ENCODE results near the gene GPX4.

Gene GPX4, protein sequence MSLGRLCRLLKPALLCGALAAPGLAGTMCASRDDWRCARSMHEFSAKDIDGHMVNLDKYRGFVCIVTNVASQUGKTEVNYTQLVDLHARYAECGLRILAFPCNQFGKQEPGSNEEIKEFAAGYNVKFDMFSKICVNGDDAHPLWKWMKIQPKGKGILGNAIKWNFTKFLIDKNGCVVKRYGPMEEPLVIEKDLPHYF

DNA sequence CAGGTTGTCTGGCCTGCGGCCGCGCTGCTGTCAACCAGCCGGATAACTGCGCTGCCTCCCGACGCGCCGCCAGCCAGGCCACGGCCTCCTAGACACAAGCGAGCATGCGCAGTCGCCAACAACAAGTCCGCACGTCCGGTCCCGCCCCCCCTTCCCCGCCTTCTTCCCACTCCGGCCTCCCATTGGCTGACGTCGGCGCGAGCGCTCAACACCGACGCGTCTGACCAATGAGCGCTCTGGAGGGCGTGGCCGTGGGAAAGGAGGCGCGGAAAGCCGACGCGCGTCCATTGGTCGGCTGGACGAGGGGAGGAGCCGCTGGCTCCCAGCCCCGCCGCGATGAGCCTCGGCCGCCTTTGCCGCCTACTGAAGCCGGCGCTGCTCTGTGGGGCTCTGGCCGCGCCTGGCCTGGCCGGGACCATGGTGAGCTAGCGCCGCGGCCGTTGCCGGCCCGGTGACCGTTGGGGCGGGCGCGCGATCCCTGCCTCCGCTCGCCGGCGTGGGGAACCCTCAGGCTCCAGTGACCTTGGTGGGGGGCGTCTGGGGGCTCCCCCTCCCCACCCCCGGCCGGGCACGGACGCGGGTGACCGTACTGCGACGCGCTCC lies at the start of gene GPX4:
GPX4 (plus strand) TSS at position 287 of the 603 bp plus-strand sequence; CDS start at position 337, 50 bp downstream.
- DNase-seq = peak; percentile 99

DNA sequence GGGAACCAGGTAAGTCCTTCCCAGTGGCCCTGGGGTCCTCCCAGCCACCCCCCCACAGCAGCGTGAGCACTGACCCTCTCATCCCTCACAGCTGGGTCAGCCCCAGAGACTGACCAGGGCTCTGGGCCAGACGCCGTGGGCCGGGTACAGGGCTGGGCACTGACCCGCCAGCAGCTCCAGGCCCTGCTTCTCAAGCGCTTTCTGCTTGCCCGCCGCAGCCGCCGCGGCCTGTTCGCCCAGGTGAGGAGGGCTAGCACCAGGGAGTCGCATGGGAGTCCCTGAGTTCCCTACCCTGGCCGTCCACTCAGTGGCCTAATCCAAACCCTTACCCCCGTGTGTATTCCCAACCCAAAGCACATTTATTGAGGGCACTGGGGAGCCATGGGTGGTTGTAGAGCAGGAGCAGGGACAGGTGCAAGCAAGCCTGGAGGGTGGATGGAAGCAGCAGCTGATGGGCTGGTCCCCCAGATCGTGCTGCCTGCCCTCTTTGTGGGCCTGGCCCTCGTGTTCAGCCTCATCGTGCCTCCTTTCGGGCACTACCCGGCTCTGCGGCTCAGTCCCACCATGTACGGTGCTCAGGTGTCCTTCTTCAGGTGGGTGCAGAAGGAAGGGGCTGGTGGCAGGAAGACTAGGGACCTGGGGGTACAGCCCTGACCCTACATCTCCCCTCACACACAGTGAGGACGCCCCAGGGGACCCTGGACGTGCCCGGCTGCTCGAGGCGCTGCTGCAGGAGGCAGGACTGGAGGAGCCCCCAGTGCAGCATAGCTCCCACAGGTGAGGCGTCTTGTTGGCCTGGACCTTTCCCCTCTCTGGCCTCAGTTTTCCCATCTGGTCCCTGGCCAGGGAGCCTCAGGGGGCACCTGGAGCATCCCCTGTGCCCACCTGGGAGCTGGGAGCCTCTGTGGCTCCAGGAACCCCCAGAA lies 49.4 kb upstream of the GPX4 start:
- no peak for DNase-seq

DNA sequence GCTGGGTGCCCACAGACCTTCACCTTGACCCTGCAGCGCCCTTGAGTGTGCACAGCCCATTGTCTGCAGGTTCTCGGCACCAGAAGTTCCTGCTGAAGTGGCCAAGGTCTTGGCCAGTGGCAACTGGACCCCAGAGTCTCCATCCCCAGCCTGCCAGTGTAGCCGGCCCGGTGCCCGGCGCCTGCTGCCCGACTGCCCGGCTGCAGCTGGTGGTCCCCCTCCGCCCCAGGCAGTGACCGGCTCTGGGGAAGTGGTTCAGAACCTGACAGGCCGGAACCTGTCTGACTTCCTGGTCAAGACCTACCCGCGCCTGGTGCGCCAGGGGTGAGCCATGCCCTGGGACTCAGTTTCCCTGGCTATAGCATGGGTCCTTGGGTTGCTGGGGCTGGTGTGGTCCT lies 48.8 kb upstream of the GPX4 start:
- DNase-seq = no peak

DNA sequence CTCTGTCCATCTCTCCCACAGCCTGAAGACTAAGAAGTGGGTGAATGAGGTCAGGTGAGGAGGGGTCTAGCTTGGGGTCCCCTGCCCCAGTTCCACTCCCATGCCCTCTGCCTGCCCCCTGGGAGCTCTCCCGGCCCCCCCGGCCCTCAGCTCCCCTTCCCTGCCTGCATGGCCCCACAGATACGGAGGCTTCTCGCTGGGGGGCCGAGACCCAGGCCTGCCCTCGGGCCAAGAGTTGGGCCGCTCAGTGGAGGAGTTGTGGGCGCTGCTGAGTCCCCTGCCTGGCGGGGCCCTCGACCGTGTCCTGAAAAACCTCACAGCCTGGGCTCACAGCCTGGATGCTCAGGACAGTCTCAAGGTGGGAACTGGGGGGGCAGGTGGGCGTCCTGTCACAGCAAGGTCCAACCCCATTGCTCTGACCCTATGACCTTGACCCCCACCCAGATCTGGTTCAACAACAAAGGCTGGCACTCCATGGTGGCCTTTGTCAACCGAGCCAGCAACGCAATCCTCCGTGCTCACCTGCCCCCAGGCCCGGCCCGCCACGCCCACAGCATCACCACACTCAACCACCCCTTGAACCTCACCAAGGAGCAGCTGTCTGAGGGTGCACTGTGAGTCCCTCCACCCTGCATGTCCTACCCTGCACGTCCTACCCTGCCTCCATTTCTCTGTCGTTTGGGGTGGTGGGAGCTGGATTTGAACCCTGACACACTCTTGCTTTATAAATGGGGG lies 47.7 kb upstream of the GPX4 start:
- no peak for DNase-seq

DNA sequence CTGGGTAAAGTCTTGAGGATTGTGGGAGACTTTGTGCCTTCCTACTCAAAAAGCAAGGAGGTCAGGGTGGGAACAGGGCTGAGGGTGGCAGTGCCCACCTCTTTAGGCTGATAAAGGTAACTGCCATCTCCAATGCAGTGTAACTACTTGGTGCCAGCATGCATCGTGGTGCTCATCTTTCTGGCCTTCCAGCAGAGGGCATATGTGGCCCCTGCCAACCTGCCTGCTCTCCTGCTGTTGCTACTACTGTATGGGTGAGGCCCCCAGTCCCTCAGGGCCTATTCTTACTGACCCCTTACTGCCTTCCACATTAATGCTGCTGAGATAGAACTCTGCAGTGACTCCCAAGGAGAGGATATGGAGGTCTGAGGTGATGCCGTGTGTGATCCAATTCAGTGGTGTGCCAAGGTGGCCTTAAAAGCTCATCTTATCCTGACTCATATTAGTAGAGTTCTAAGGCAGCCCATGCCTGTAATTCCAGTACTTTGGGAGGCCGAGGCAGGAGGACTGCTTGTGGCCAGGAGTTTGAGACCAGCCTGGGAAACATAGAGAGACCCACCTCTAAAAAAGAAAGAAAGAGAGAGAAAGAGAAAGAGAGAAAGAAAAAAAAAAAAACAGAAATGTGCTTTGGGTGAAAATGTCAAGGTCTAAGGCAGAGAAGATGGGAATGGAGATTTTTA lies 46.5 kb upstream of the GPX4 start:
- DNase-seq = no peak

DNA sequence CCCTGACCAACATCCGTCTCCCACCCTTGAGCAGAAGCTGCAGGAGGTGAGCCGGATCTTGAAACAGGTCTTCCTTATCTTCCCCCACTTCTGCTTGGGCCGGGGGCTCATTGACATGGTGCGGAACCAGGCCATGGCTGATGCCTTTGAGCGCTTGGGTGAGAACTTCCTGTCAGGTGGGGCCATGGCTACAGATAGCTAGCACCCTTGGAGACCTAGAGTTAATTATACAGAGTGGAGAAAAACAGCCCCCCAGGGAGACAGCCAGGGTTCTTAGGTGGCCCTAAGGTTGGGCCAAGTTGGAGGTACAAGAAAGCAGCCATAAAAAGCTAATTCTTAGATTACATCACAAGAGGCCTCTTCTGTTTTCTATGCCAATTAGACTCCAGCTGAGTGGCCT lies 45.7 kb upstream of the GPX4 start:
- no peak for DNase-seq

DNA sequence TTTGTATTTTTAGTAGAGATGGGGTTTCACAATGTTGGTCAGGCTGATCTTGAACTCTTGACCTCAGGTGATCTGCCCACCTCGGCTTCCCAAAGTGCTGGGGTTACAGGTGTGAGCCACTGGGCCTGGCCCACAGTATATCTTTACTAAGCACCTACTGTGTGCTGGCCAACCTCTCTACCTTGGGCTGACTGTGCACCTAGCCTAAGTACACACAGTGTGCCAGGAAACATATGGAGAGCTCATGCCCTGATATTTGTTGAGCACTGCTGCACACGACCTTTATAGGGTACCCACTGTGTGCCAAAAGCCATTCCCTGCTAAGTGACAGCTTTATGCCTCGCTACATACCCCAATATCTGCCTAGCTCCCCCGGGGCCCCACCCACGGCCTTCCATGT lies 43.1 kb upstream of the GPX4 start:
- no peak for DNase-seq

DNA sequence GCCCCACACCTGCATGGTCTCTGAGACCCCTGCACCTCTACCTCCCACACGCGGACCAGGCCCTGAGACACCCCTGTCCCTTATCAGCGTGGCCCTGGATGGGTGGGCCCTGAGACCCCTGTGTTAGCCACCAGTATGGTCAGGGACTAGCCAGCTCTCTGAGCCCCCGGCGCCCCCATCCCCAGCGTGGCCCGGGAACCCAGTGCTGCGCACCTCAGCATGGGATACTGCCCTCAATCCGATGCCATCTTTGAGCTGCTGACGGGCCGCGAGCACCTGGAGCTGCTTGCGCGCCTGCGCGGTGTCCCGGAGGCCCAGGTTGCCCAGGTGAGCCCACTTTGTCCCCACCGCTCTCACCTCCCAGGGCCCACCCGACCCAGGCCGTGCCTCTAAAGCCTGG lies 41.8 kb upstream of the GPX4 start:
- DNase-seq = no peak

DNA sequence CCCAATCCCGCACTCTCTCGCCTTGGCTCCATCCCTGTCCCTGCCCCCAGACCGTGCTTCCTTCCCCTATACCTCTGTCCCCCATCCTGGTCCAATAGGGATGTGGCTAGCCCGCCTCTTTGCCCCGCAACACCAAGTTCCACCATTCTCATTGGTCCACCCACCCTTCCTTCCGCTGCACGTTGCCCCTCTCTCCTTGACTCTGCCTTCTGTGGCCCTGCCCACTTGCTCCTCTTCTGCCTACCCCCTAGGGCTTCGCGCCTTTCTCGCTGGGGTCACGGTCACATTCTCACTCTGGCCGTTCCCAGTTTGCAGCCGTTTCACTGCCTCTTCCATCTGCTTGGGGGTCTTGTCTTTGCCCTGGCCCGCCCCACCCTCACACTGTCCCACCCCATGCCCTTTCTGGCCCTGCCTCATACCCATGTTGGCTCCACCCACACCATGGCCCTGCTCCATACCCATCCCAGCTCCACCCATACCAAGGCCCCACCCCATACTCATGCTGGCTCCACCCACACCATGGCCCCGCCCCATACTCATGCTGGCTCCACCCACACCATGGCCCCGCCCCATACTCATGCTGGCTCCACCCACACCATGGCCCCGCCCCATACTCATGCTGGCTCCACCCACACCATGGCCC lies 41.3 kb upstream of the GPX4 start:
- no peak for DNase-seq

DNA sequence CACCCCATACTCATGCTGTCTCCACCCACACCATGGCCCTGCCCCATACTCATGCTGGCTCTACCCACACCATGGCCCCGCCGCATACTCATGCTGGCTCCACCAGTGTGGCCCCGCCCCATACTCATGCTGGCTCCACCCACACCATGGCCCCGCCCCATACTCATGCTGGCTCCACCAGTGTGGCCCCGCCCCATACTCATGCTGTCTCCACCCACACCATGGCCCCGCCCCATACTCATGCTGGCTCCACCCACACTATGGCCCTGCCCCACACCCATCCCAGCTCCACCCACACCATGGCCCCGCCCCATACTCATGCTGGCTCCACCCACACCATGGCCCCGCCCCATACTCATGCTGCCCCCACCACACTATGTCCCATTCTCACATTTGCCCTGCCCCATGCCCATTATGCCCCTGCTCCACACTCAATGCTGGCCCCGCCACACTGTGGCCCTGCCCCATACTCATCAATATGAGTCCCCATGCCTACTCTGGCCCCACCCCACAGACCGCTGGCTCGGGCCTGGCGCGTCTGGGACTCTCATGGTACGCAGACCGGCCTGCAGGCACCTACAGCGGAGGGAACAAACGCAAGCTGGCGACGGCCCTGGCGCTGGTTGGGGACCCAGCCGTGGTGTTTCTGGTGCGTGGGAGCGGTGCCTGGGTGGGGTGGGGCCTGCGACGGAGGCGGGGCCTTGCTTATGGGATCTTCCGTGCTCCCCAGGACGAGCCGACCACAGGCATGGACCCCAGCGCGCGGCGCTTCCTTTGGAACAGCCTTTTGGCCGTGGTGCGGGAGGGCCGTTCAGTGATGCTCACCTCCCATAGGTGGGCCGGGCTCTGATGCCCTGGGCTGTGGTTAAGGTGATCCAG lies 40.5 kb upstream of the GPX4 start:
- DNase-seq = no peak

DNA sequence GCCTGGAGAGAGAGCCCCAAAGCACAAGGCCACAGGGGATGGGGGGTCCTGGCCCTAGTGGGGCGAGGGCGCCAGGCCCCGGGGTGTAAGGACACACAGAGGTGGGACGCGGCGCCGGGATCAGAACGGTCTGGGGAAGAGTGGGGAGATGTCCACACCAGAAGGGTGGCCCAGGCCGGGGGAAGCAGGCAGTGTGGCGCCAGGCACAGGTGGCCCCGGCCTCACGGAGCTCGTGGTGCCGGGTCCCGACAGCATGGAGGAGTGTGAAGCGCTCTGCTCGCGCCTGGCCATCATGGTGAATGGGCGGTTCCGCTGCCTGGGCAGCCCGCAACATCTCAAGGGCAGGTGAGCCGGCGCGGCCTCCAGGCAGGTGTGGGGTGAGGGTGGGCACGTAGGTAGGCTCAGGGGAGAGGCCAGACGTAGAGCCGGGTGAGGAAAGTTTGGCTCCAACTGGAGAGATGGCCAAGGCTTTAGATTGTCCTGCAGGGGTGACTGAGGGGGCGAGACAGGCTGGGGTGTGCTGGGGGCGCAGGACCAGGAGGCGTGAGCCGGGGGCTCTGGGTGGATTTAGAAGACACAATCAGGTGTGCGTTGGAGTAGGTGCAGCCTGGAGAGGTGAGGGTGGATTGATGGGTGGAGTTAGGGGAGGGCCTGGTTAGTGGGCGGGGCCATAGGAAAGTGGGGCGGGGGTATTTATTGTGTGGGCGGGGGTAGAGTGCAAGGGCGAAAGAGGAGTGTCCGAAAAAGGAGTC lies 39.7 kb upstream of the GPX4 start:
- DNase-seq = no peak

DNA sequence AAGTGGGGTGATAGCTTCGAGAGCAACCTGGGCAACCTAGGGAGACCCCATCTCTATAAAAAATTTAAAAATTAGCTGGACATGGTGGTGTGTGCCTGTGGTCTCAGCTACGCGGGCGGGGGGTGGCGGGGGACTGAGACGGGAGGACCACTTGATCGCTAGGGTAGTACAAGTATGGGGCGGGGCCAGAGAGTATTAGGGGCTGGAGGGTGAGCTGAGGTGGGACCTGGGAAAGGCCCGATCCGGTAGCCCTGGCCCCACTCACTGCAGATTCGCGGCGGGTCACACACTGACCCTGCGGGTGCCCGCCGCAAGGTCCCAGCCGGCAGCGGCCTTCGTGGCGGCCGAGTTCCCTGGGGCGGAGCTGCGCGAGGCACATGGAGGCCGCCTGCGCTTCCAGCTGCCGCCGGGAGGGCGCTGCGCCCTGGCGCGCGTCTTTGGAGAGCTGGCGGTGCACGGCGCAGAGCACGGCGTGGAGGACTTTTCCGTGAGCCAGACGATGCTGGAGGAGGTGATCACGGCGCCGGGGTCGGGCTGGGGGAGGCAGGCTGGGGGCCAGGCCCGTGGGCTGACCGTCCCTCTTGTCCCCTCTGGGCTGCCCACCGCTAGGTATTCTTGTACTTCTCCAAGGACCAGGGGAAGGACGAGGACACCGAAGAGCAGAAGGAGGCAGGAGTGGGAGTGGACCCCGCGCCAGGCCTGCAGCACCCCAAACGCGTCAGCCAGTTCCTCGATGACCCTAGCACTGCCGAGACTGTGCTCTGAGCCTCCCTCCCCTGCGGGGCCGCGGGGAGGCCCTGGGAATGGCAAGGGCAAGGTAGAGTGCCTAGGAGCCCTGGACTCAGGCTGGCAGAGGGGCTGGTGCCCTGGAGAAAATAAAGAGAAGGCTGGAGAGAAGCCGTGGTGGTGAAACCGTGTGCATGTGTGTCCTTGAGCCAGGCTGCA lies 38.9 kb upstream of the GPX4 start:
- peak; percentile 73 for DNase-seq

DNA sequence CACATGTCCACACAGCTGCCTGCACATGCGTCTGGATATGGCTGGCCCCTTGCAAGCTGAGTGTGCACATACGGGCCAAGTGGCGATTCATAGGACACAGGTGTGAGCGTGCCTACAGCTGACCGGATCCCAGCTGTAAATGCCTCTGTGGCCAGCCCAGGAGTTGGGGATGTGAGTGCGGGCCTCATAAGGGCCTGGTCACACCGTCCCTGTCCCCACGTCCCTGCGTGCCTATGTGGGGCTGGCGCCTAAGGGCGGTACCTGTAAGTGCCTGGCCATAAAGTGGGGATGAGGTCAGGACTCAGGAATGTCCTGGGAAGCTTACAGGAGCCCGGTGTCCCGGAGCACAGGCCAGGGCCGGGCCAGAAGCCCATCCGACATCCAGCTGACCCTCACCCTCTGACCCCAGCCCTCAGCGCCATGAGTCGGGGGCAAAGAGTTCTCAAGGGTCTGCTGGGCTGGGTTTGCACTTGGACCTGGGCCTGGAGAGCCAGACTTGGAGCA lies 38.1 kb upstream of the GPX4 start:
- no peak for DNase-seq

DNA sequence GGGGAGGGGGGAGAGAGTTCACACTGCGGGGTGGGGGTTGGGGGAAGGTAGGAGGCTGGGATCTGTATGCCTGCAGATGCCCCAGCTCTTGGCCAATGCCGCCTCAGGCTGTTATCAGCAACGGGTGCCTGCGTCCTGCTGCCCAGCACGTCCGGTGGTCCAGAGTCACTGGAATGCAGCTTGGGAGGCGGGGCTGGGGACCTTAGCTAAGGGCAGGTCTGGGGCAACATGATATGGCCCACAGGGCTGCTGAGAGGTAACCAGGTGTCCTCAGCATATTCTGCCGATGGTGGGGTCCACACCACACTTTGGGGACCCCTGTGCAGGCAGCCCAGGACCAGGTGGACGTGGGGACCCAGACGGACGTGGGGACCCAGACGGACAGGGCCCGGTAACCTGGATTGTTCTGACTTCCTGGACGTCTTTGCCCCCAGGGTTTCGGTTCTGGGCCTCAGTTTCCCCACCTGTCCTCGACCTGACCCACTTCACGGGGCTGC lies 37.5 kb upstream of the GPX4 start:
- DNase-seq = no peak

DNA sequence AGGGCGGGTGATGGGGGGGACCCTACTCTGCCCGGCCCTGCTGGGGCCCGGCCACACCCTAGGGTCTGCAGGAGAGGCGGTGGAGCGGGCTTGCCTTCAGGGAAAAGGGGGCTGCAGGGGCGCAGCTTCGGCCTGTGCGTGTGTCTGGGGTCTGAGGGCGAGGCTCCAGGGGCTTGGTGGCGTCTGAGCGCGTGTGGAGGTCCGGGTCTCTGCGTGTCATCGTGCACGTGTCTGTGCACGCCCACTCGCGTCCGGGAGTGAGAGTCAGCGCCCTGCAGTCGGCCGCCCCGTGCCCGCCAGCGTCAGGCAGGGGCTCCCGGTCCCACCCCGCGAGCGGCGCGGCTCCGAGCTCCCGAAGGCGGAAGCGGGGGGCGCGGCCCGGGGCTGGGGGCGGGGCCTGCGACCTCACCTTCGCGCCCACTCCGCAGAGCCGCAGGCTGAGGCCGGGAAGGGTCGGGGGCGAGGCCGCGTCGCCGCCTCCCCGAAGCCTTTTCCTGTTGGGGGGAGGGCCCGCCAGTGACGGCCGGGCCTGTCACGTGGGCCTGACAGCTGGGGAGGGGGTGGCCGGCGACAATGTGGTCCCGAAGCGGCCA lies 37.0 kb upstream of the GPX4 start, which contains the start of gene ARHGAP45:
ARHGAP45 (plus strand) TSS at position 420 of the 593 bp plus-strand sequence. CDS start 239 bp downstream, outside the sequence.
- no peak for DNase-seq

DNA sequence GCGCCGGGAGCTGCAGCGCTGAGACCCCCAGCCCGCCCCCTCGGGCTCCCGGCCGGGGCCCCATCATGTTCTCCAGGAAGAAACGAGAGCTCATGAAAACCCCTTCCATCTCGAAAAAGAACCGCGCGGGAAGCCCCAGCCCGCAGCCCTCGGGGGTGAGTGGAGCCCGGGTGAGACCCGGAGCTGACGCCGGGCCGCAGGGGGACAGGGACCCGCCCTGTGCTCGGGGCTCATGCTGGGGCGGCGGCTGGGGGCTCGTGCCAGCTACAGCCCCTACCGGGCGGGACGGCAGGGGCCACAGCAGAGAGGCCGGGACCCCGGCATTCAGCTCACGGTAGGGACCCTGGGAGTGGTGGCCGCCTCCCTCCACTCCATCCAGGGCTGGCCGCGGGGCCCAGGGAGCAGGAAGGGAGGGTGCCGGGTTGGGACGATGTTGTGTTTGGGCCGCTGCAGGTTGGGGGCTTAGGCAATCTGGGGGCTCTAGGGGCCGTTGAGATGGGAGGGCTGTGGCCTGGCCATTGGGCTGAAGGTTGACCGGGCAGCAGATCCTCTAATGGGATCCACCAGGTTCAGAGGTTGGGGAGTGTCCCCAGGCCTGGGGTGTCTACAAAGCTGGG lies 36.3 kb upstream of the GPX4 start:
- DNase-seq = no peak

All from right forelimb (tissue), 1 donor.